ENCODE results near the gene RP2.

The RP2 gene

DNA sequence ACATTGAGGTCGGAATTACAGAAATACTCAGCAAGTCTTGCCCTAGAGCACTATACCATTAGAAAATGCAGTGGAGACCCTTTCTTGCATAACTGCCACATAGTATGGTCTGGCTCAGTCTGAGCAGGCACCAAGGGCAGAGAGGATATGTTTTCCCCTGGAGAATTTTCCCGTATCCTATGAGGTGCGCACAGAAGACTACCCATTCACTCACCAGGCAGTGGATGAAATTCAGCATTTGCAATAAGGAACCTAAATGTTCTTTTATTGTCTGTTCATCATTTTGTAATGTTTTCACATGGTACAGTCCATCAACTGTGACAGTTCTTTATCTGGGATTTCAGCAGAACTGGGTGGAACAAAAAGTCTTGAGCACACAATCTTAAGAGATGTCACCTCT, 90.9 kb downstream of the RP2 start:
- DNase-seq = no peak

GRCh38 chrX:46929439-46930261, 92.8 kb downstream of the RP2 start:
- no peak for DNase-seq
